Endothelial cell of umbilical vein (primary cell): ENCODE data around the gene PPFIBP1. TPM values are rescaled to one million over a fixed set of nuclear protein-coding genes. Genes with fewer than 3 reads are reported as not detected.

Source experiments
- BruUV-seq: library from RNA; stranded (reverse); fragments of 400-500 nt; replicated peaks from 2 replicates; lab custom pipeline; 2021; lab: Mats Ljungman, UMichigan
- CTCF ChIA-PET: fragments of 300-600, 350-600 bp; sonication (Branson Sonifier 250); formaldehyde crosslinking; loops from one replicate; lab custom pipeline; 2021; ENCODE audit warnings: antibody characterized with exemption, inconsistent platforms; lab: Charles Lee
- POLR2A ChIA-PET: fragments of 300-600, 350-600 bp; sonication (Branson Sonifier 250); formaldehyde crosslinking; loops from one replicate; lab custom pipeline; 2021; ENCODE audit warnings: antibody characterized with exemption, inconsistent platforms; lab: Charles Lee
- DNase-seq: peaks from one replicate; pipeline ENCODE4 v3.0.0-alpha.2; 2011; ENCODE audit warnings: low read depth, low spot score
- FAIRE-seq: peaks from 2 replicates; lab custom pipeline; 2011; peaks lifted over from hg19 to GRCh38; lab: Jason Lieb, UNC
- H2AFZ ChIP-seq: 2 replicates; pipeline ENCODE4 v1.6.0; 2012; ENCODE audit warnings: low read depth, low read length, control low read depth, inconsistent platforms
- H3K27ac ChIP-seq: 2 replicates; pipeline ENCODE4 v1.5.1; 2011; ENCODE audit warnings: low read depth, mild to moderate bottlenecking, control low read depth, low read length, moderate library complexity; ENCODE audit not compliant: insufficient read depth
- H3K27me3 ChIP-seq, 2 experiments: 2 replicates each; pipeline versions ENCODE4 v1.6.0 to v1.6.1; 2011; ENCODE audit warnings: low read length in 2 of 2, mixed read lengths in 1 of 2; ENCODE audit not compliant: control insufficient read depth in 2 of 2, insufficient read depth in 2 of 2
- H3K36me3 ChIP-seq, 2 experiments: 2 replicates in 1 of 2; 3 replicates in 1 of 2; pipeline ENCODE4 v1.5.1; 2011; ENCODE audit warnings: low read length in 2 of 2, mild to moderate bottlenecking in 1 of 2, moderate library complexity in 1 of 2; ENCODE audit not compliant: control insufficient read depth in 2 of 2, insufficient read depth in 2 of 2; ENCODE audit errors: extremely low read depth in 1 of 2
- H3K4me1 ChIP-seq: 3 replicates; pipeline ENCODE4 v1.5.1; 2011; ENCODE audit warnings: mild to moderate bottlenecking, low read length; ENCODE audit not compliant: control insufficient read depth, insufficient read depth; ENCODE audit errors: extremely low read depth
- H3K4me2 ChIP-seq: 2 replicates; pipeline ENCODE4 v1.6.1; 2011; ENCODE audit warnings: low read length, control low read depth, mixed read lengths; ENCODE audit not compliant: insufficient read depth
- H3K4me3 ChIP-seq, 3 experiments: fragments of 200-600 bp in 1 of 3; sonication (generic), shearing (Covaris generic) in 1 of 3; replicated peaks in 1 of 3; 2 replicates each; pipeline ENCODE4 v1.5.1; 2011 to 2016; ENCODE audit warnings: control low read depth in 3 of 3, low read length in 3 of 3, mild to moderate bottlenecking in 2 of 3, inconsistent platforms in 1 of 3, low read depth in 1 of 3, moderate library complexity in 1 of 3; ENCODE audit not compliant: insufficient read depth in 1 of 3
- H3K79me2 ChIP-seq: 2 replicates; pipeline ENCODE4 v1.6.0; 2012; ENCODE audit warnings: low read length, inconsistent platforms; ENCODE audit not compliant: control insufficient read depth, insufficient read depth
- H3K9ac ChIP-seq: replicated peaks from 2 replicates; pipeline ENCODE3; 2011; ENCODE audit warnings: low read length, control low read depth; ENCODE audit not compliant: insufficient read depth; ENCODE audit errors: extremely low read depth
- H3K9me1 ChIP-seq: replicated peaks from 3 replicates; pipeline ENCODE4 v1.6.0; 2011; ENCODE audit warnings: mild to moderate bottlenecking, low read length; ENCODE audit not compliant: control insufficient read depth, insufficient read depth; ENCODE audit errors: extremely low read depth
- H3K9me3 ChIP-seq: replicated peaks from 2 replicates; pipeline ENCODE4 v1.5.1; 2012; ENCODE audit warnings: low read length, inconsistent platforms; ENCODE audit not compliant: control insufficient read depth, insufficient read depth
- H4K20me1 ChIP-seq: replicated peaks from 2 replicates; pipeline ENCODE3; 2011; ENCODE audit warnings: mild to moderate bottlenecking, low read length; ENCODE audit not compliant: control insufficient read depth, insufficient read depth; ENCODE audit errors: extremely low read depth
- FOS ChIP-seq: IDR thresholded peaks from 2 replicates; pipeline ENCODE4 v1.6.1; 2011; ENCODE audit warnings: mild to moderate bottlenecking, low read length, moderate library complexity, borderline replicate concordance; ENCODE audit not compliant: insufficient read depth
- GATA2 ChIP-seq: IDR thresholded peaks from 2 replicates; pipeline ENCODE4 v1.7.0; 2011; ENCODE audit warnings: low read depth, mild to moderate bottlenecking, moderate library complexity, mixed read lengths, low read length; ENCODE audit not compliant: insufficient read length, insufficient read depth
- JUN ChIP-seq: IDR thresholded peaks from 2 replicates; pipeline ENCODE4 v1.6.1; 2011; ENCODE audit warnings: borderline replicate concordance, low read depth; ENCODE audit not compliant: insufficient read length, insufficient read depth
- MYC ChIP-seq: IDR thresholded peaks from one replicate; pipeline ENCODE4 v1.6.1; 2011; ENCODE audit warnings: mild to moderate bottlenecking, low read depth, low read length
- POLR2A ChIP-seq: IDR thresholded peaks from 2 replicates; pipeline ENCODE4 v1.6.1; 2012; ENCODE audit warnings: low read depth, mild to moderate bottlenecking, control low read depth, low read length
- POLR2AphosphoS5 ChIP-seq: IDR thresholded peaks from 2 replicates; pipeline ENCODE4 v1.6.1; 2012; ENCODE audit warnings: low read depth, mild to moderate bottlenecking, control low read depth, low read length, moderate library complexity; ENCODE audit not compliant: insufficient read depth
- dilution Hi-C: fragments of 300-500 bp; cut with MboI; formaldehyde crosslinking; loops from one replicate; pipeline ENCODE4 v1.15.0; 2019; ENCODE audit warnings: low sequenced_read_pairs; ENCODE audit not compliant: extremely low pct_ligation_motif_present
- intact Hi-C: fragments of 100-400 bp; cut with micrococcal nuclease; formaldehyde crosslinking; loops from one replicate; pipeline ENCODE4 v1.10.0; 2022
- polyA plus RNA-seq, 4 experiments: library from polyadenylated mRNA; depleted of rRNA in 3 of 4; stranded (reverse) in 3 of 4; unstranded in 1 of 4; fragments of >200 nt; gene quantifications; 2 replicates each; pipeline versions ENCODE4 v1.2.1 to v1.2.3, GENCODE V29; 2011 to 2012; ENCODE audit warnings: missing spikeins in 1 of 4
- total RNA-seq: library from RNA; stranded (reverse); gene quantifications from 2 replicates; pipeline ENCODE4 v1.2.3, GENCODE V29; 2021
- TF ChIP-seq, protein P1 (sequence below), 2 donors: IDR thresholded peaks; 1 replicate in 1 of 2; 2 replicates in 1 of 2; pipeline ENCODE4 v1.5.1; 2011; ENCODE audit warnings: low read length in 2 of 2, mild to moderate bottlenecking in 2 of 2, moderate library complexity in 2 of 2, control low read depth in 1 of 2, inconsistent platforms in 1 of 2, low read depth in 1 of 2; ENCODE audit not compliant: insufficient read depth in 1 of 2; ENCODE audit errors: extremely low read depth in 1 of 2
- TF ChIP-seq, protein P2 (sequence below): IDR thresholded peaks from 2 replicates; pipeline ENCODE4 v1.6.1; 2011; ENCODE audit not compliant: insufficient read depth, insufficient read length

PPFIBP1 gene
- total and polyA plus RNA-seq, 2 donors (not counting 3 experiments of a cell fraction or from before 2014, with no cell fraction given), result 45.5 to 154 TPM

- FAIRE-seq (no peak), DNase-seq (no peak)
- Histone ChIP-seq H3K9ac (no peak overlapping the region), H3K36me3 (no peaks in the 10 kb centered on the region), H3K9me3 (no peaks in the 10 kb centered on the region), H4K20me1 (no peaks in the 10 kb centered on the region), H3K79me2 (no peaks in the 10 kb centered on the region), H3K4me1 (no peaks in the 10 kb centered on the region), H3K4me3 (no peak overlapping the region), H3K4me2 (no peak overlapping the region), H3K9me1 (no peaks in the 10 kb centered on the region), H3K27ac (no peak overlapping the region), H3K27me3 (no peaks in the 10 kb centered on the region), H2AFZ (no peak overlapping the region)
- no peak for TF ChIP-seq GATA2
- TF ChIP-seq, protein P1, sequence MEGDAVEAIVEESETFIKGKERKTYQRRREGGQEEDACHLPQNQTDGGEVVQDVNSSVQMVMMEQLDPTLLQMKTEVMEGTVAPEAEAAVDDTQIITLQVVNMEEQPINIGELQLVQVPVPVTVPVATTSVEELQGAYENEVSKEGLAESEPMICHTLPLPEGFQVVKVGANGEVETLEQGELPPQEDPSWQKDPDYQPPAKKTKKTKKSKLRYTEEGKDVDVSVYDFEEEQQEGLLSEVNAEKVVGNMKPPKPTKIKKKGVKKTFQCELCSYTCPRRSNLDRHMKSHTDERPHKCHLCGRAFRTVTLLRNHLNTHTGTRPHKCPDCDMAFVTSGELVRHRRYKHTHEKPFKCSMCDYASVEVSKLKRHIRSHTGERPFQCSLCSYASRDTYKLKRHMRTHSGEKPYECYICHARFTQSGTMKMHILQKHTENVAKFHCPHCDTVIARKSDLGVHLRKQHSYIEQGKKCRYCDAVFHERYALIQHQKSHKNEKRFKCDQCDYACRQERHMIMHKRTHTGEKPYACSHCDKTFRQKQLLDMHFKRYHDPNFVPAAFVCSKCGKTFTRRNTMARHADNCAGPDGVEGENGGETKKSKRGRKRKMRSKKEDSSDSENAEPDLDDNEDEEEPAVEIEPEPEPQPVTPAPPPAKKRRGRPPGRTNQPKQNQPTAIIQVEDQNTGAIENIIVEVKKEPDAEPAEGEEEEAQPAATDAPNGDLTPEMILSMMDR (IDR thresholded peaks at IDR 0.05; ENCODE audit: extremely low read depth in 1 of 2, insufficient read depth in 1 of 2, low read depth in 1 of 2, low read length in 2 of 2), result no peak
- TF ChIP-seq JUN, result no peak
- no peak for TF ChIP-seq FOS
- no peak for TF ChIP-seq POLR2A
- no peak for TF ChIP-seq POLR2AphosphoS5
- no peak for TF ChIP-seq MYC
- TF ChIP-seq, protein P2, sequence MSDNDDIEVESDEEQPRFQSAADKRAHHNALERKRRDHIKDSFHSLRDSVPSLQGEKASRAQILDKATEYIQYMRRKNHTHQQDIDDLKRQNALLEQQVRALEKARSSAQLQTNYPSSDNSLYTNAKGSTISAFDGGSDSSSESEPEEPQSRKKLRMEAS, result no peak
- CTCF ChIA-PET, result no interaction called here
- POLR2A ChIA-PET, result no interaction called here
- dilution Hi-C loops, result no loop called here
- BruUV-seq, result no TSS peak
- intact Hi-C loops, result no loop called here
Measured at GRCh38 chr12:27499377-27499776, 24.6 kb upstream of the PPFIBP1 start.
